ENCODE measurements around the gene POLE2. TPM values are rescaled to one million over a fixed set of nuclear protein-coding genes. Genes with fewer than 3 reads are reported as not detected.

Gene POLE2
- total and polyA plus RNA-seq, 2 of the 13 experiments (the other 11 are each of a cell fraction or from before 2014, with no cell fraction given) = 16.6 to 37.0 TPM

DNA sequence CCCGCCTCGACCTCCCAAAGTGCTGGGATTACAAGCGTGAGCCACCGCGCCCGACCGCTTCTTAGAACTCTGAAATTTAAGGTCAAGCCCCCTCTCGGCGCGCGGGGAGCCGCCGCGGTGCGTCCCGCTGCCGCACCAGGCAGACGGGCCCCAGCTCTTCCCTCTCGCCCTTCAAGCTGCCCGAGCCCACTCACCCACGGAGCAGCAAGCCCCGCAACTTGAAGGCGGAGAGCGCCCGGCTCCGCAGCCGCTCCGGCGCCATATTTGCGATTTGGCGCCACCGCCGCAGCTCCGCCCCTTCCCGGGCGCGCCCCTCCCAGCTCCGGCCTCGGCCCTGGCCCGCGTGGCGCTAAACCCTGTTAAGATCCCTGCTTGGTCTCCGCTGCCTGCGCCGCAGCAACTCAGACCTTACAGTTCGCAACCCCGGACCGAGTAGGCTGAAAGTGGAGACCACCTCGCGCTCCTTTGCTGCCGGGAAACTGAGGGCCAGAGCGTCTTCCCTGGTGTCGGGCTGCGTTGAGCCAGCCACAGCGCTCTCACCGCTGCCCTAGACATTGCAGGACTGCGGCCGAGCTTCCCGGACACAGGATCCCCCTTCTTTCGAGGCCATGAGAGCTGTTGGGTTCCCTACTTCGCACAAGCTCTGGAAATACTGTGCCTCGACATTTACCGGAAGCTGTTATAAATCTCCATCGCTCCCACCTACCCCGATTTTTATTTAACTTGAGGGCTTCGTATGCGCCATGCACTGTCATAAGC is at the start of gene POLE2 (continued):
- TF ChIP-seq XBP1 (CRISPR knock-in tag; IDR thresholded peaks at IDR 0.05) (no peak), RFXAP (CRISPR knock-in tag; IDR thresholded peaks at IDR 0.05; ENCODE audit: borderline replicate concordance) (peak; percentile 71; the same call in 1 of the 2 replicates), ZNF44 (CRISPR knock-in tag; IDR thresholded peaks at IDR 0.05) (peak; percentile 77; the same call in 1 of the 2 replicates), ZNF333 (CRISPR knock-in tag; IDR thresholded peaks at IDR 0.05; ENCODE audit: borderline replicate concordance) (no peak), ONECUT2 (CRISPR knock-in tag; IDR thresholded peaks at IDR 0.05) (no peak), MBNL3 (CRISPR knock-in tag; conservative IDR thresholded peaks at IDR 0.05) (no peak), PTBP1 (IDR thresholded peaks at IDR 0.05; ENCODE audit: low read depth, low read length, poor library complexity, severe bottlenecking) (no peak), ZNF670 (CRISPR knock-in tag; IDR thresholded peaks at IDR 0.05; ENCODE audit: borderline replicate concordance) (peak; percentile 89), ZNF567 (CRISPR knock-in tag; IDR thresholded peaks at IDR 0.05; ENCODE audit: borderline replicate concordance) (0 out of 2 replicates have a peak, but pooled peaks have one; percentile 47), ZNF839 (CRISPR knock-in tag; IDR thresholded peaks at IDR 0.05; ENCODE audit: borderline replicate concordance) (peak; percentile 96; the same call in 1 of the 2 replicates), ZNF598 (CRISPR knock-in tag; IDR thresholded peaks at IDR 0.05; ENCODE audit: borderline replicate concordance) (peak; percentile 93), GABPB1 (CRISPR knock-in tag; IDR thresholded peaks at IDR 0.05) (peak; percentile 89), ZNF879 (CRISPR knock-in tag; IDR thresholded peaks at IDR 0.05) (no peak; the same call in 1 of the 2 replicates), RNF2 (conservative IDR thresholded peaks at IDR 0.05; ENCODE audit: low read depth) (peak; percentile 68; the same call in 1 of the 2 replicates), ZNF7 (CRISPR knock-in tag; IDR thresholded peaks at IDR 0.05) (no peak), ZNF790 (CRISPR knock-in tag; IDR thresholded peaks at IDR 0.05; ENCODE audit: borderline replicate concordance) (no peak), TAF1 (CRISPR knock-in tag; IDR thresholded peaks at IDR 0.05) (peak; percentile 87), PPARG (CRISPR knock-in tag; conservative IDR thresholded peaks at IDR 0.05) (no peak), SRF (IDR thresholded peaks at IDR 0.05; ENCODE audit: low read depth, low read length) (peak; percentile 47; the same call in 1 of the 2 replicates), YEATS2 (CRISPR knock-in tag; IDR thresholded peaks at IDR 0.05; ENCODE audit: borderline replicate concordance) (peak; percentile 58; the same call in 1 of the 2 replicates)
- TF ChIP-seq, protein P1, sequence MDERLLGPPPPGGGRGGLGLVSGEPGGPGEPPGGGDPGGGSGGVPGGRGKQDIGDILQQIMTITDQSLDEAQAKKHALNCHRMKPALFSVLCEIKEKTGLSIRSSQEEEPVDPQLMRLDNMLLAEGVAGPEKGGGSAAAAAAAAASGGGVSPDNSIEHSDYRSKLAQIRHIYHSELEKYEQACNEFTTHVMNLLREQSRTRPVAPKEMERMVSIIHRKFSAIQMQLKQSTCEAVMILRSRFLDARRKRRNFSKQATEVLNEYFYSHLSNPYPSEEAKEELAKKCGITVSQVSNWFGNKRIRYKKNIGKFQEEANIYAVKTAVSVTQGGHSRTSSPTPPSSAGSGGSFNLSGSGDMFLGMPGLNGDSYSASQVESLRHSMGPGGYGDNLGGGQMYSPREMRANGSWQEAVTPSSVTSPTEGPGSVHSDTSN (CRISPR knock-in tag; IDR thresholded peaks at IDR 0.05) = no peak
- TF ChIP-seq, protein P2, sequence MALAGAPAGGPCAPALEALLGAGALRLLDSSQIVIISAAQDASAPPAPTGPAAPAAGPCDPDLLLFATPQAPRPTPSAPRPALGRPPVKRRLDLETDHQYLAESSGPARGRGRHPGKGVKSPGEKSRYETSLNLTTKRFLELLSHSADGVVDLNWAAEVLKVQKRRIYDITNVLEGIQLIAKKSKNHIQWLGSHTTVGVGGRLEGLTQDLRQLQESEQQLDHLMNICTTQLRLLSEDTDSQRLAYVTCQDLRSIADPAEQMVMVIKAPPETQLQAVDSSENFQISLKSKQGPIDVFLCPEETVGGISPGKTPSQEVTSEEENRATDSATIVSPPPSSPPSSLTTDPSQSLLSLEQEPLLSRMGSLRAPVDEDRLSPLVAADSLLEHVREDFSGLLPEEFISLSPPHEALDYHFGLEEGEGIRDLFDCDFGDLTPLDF (CRISPR knock-in tag; IDR thresholded peaks at IDR 0.05) = peak; percentile 99
- TF ChIP-seq, protein P3, sequence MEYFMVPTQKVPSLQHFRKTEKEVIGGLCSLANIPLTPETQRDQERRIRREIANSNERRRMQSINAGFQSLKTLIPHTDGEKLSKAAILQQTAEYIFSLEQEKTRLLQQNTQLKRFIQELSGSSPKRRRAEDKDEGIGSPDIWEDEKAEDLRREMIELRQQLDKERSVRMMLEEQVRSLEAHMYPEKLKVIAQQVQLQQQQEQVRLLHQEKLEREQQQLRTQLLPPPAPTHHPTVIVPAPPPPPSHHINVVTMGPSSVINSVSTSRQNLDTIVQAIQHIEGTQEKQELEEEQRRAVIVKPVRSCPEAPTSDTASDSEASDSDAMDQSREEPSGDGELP (IDR thresholded peaks at IDR 0.05; ENCODE audit: borderline replicate concordance, low read depth) = no peak
- TF ChIP-seq, protein P4, sequence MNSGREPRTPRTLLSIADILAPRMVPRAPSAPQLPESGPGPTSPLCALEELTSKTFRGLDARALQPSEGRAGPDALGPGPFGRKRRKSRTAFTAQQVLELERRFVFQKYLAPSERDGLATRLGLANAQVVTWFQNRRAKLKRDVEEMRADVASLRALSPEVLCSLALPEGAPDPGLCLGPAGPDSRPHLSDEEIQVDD (CRISPR knock-in tag; IDR thresholded peaks at IDR 0.05; ENCODE audit: borderline replicate concordance) = no peak; the same call in 1 of the 2 replicates
- TF ChIP-seq, protein P5, sequence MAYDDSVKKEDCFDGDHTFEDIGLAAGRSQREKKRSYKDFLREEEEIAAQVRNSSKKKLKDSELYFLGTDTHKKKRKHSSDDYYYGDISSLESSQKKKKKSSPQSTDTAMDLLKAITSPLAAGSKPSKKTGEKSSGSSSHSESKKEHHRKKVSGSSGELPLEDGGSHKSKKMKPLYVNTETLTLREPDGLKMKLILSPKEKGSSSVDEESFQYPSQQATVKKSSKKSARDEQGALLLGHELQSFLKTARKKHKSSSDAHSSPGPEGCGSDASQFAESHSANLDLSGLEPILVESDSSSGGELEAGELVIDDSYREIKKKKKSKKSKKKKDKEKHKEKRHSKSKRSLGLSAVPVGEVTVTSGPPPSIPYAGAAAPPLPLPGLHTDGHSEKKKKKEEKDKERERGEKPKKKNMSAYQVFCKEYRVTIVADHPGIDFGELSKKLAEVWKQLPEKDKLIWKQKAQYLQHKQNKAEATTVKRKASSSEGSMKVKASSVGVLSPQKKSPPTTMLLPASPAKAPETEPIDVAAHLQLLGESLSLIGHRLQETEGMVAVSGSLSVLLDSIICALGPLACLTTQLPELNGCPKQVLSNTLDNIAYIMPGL (CRISPR knock-in tag; IDR thresholded peaks at IDR 0.05; ENCODE audit: borderline replicate concordance in 1 of 2, low read depth in 1 of 2) = peak; percentile 39 to 90; a peak in 3 of 4 replicates
